A673 (cell line): ENCODE results near the gene ZNF490. TPM values are rescaled to one million over a fixed set of nuclear protein-coding genes. Genes with fewer than 3 reads are reported as not detected.

ENCODE experiments used
- BruUV-seq: library from RNA; stranded (reverse); fragments of 400-500 nt; replicated peaks from 2 replicates; lab custom pipeline; 2021; lab: Mats Ljungman, UMichigan
- CTCF ChIA-PET: fragments of 300-600 bp; sonication (Branson Sonifier 250); formaldehyde crosslinking; loops from one replicate; lab custom pipeline; 2022; ENCODE audit warnings: antibody characterized with exemption; lab: Charles Lee
- POLR2A ChIA-PET: fragments of 300-600 bp; sonication (Branson Sonifier 250); formaldehyde crosslinking; loops from one replicate; lab custom pipeline; 2022; ENCODE audit warnings: antibody characterized with exemption; ENCODE audit not compliant: low non-redundant PET; lab: Charles Lee
- DNase-seq: peaks from one replicate; pipeline ENCODE4 v3.0.0-alpha.2; 2015; ENCODE audit warnings: low spot score
- H3K27ac ChIP-seq: fragments of 200-600 bp; sonication (generic); 2 replicates; pipeline ENCODE4 v1.5.1; 2016; ENCODE audit warnings: mixed run types, low read depth, mild to moderate bottlenecking, mixed read lengths, antibody characterized with exemption, low read length; ENCODE audit not compliant: poor library complexity, severe bottlenecking
- H3K27me3 ChIP-seq: fragments of 200-600 bp; sonication (generic); replicated peaks from 2 replicates; pipeline ENCODE4 v1.6.1; 2017; ENCODE audit warnings: mixed run types, low read depth, mild to moderate bottlenecking, mixed read lengths, antibody characterized with exemption, low read length; ENCODE audit not compliant: insufficient read depth, poor library complexity
- H3K36me3 ChIP-seq: fragments of 200-600 bp; sonication (generic); 2 replicates; pipeline ENCODE4 v1.6.1; 2016; ENCODE audit warnings: mixed run types, mild to moderate bottlenecking, mixed read lengths, antibody characterized with exemption, low read length; ENCODE audit not compliant: insufficient read depth, poor library complexity, severe bottlenecking
- H3K4me1 ChIP-seq: fragments of 200-600 bp; sonication (generic); 2 replicates; pipeline ENCODE4 v1.6.1; 2017; ENCODE audit warnings: mixed run types, mild to moderate bottlenecking, mixed read lengths, antibody characterized with exemption, low read length; ENCODE audit not compliant: insufficient read depth, poor library complexity, severe bottlenecking
- H3K4me3 ChIP-seq: fragments of 200-600 bp; sonication (generic); 2 replicates; pipeline ENCODE4 v1.5.1; 2016; ENCODE audit warnings: low read depth, mixed run types, mild to moderate bottlenecking, mixed read lengths, low read length; ENCODE audit not compliant: poor library complexity, severe bottlenecking
- H3K9me3 ChIP-seq: fragments of 200-600 bp; sonication (generic); 2 replicates; pipeline ENCODE4 v1.6.1; 2016; ENCODE audit warnings: mixed run types, low read depth, mild to moderate bottlenecking, mixed read lengths, antibody characterized with exemption, low read length; ENCODE audit not compliant: poor library complexity, severe bottlenecking
- CTCF ChIP-seq: fragments of 300-800, 200-600 bp; sonication (generic); conservative IDR thresholded peaks from 2 replicates; pipeline ENCODE4 v1.5.1; 2017; ENCODE audit warnings: low read depth, mild to moderate bottlenecking, antibody characterized with exemption, low read length, moderate library complexity, mixed read lengths
- EZH2 ChIP-seq: fragments of 200-600 bp; sonication (generic); IDR thresholded peaks from 2 replicates; pipeline ENCODE4 v1.6.1; 2017; ENCODE audit warnings: borderline replicate concordance, low read depth, mild to moderate bottlenecking, mixed read lengths, antibody characterized with exemption, low read length; ENCODE audit not compliant: poor library complexity, severe bottlenecking
- intact Hi-C: fragments of 100-400 bp; cut with micrococcal nuclease; formaldehyde crosslinking; loops from one replicate; pipeline ENCODE4 v1.10.0; 2022; ENCODE audit not compliant: unreplicated experiment
- total RNA-seq: library from RNA; stranded (reverse); gene quantifications from 2 replicates; pipeline ENCODE4 v1.2.3, GENCODE V29; 2021

The ZNF490 gene
- total RNA-seq, 1 experiment from 2014 or later, result 7.7 TPM

- TF ChIP-seq CTCF (no peak), EZH2 (no peak)
- intact Hi-C loops, result no loop called here
- ChIA-PET POLR2A (no interaction called here), CTCF (no interaction called here)
- peaks cover 7% of the 10 kb centered on the region for H3K36me3 ChIP-seq
- no peak overlapping the region for H3K27ac ChIP-seq
- no peak overlapping the region for H3K4me3 ChIP-seq
- DNase-seq, result no peak
- no peaks in the 10 kb centered on the region for H3K27me3 ChIP-seq
- no TSS peak for BruUV-seq
- H3K4me1 ChIP-seq, result no peaks in the 10 kb centered on the region
- peaks cover 6% of the 10 kb centered on the region for H3K9me3 ChIP-seq
Measured at GRCh38 chr19:12543855-12544254, 66.8 kb downstream of the ZNF490 start.

Other genes with a start within 250 kb of the ZNF490 start
- gene ZNF442, start 245.1 kb downstream of the ZNF490 start, total RNA-seq, result 0.86 and 0.90 TPM in 2 replicates
- 2.8 and 3.0 TPM in 2 replicates for gene ZNF799, start 209.5 kb downstream of the ZNF490 start, total RNA-seq
- gene ZNF443, start 169.8 kb downstream of the ZNF490 start, total RNA-seq, result 4.3 and 5.2 TPM in 2 replicates
- 3.6 and 5.1 TPM in 2 replicates for gene ZNF709, start 126.0 kb downstream of the ZNF490 start, total RNA-seq
- gene ZNF564, start 59.3 kb downstream of the ZNF490 start, total RNA-seq, result 6.3 and 7.9 TPM in 2 replicates
- gene ZNF791, start 107 bp upstream of the ZNF490 start, total RNA-seq, result 22.9 and 26.0 TPM in 2 replicates
- gene MAN2B1, start 55.9 kb upstream of the ZNF490 start, total RNA-seq, result 64.4 and 67.1 TPM in 2 replicates
- 19.4 and 24.5 TPM in 2 replicates for gene WDR83, start 56.0 kb upstream of the ZNF490 start, total RNA-seq
- gene DHPS, start 71.1 kb upstream of the ZNF490 start, total RNA-seq, result 117 and 127 TPM in 2 replicates
- gene GNG14, start 77.2 kb upstream of the ZNF490 start, total RNA-seq, result not detected in 2 replicates
- gene FBXW9, start 85.8 kb upstream of the ZNF490 start, total RNA-seq, result 15.4 and 19.6 TPM in 2 replicates
- 121 and 150 TPM in 2 replicates for gene TNPO2, start 113.1 kb upstream of the ZNF490 start, total RNA-seq
- gene TRIR, start 123.9 kb upstream of the ZNF490 start, total RNA-seq, result 238 and 259 TPM in 2 replicates
- gene GET3, start 126.7 kb upstream of the ZNF490 start, total RNA-seq, result 91.7 and 92.6 TPM in 2 replicates
- 0.13 TPM in 1 of 2 replicates, not detected in the other for gene BEST2, start 141.0 kb upstream of the ZNF490 start, total RNA-seq
- 25.8 and 34.1 TPM in 2 replicates for gene HOOK2, start 164.7 kb upstream of the ZNF490 start, total RNA-seq
- 27.7 and 28.6 TPM in 2 replicates for gene JUNB, start 180.7 kb upstream of the ZNF490 start, total RNA-seq
- 406 and 429 TPM in 2 replicates for gene PRDX2, start 191.0 kb upstream of the ZNF490 start, total RNA-seq
- 45.2 and 53.4 TPM in 2 replicates for gene THSD8, start 191.3 kb upstream of the ZNF490 start, total RNA-seq
- 97.7 and 99.7 TPM in 2 replicates for gene RNASEH2A, start 195.8 kb upstream of the ZNF490 start, total RNA-seq
- 1.4 TPM in 1 of 2 replicates, not detected in the other for gene RTBDN, start 223.8 kb upstream of the ZNF490 start, total RNA-seq
- gene MAST1, start 227.7 kb upstream of the ZNF490 start, total RNA-seq, result 22.2 and 26.7 TPM in 2 replicates